Measurements from ENCODE around the gene FAM20C.

Gene FAM20C

GRCh38 chr7:303884-304573 lies 111.7 kb downstream of the FAM20C start:
- no peak for DNase-seq (ENCODE audit: low read depth)
- TF ChIP-seq, protein P1, sequence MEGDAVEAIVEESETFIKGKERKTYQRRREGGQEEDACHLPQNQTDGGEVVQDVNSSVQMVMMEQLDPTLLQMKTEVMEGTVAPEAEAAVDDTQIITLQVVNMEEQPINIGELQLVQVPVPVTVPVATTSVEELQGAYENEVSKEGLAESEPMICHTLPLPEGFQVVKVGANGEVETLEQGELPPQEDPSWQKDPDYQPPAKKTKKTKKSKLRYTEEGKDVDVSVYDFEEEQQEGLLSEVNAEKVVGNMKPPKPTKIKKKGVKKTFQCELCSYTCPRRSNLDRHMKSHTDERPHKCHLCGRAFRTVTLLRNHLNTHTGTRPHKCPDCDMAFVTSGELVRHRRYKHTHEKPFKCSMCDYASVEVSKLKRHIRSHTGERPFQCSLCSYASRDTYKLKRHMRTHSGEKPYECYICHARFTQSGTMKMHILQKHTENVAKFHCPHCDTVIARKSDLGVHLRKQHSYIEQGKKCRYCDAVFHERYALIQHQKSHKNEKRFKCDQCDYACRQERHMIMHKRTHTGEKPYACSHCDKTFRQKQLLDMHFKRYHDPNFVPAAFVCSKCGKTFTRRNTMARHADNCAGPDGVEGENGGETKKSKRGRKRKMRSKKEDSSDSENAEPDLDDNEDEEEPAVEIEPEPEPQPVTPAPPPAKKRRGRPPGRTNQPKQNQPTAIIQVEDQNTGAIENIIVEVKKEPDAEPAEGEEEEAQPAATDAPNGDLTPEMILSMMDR (IDR thresholded peaks at IDR 0.05; ENCODE audit: low read length, missing control alignments): no peak
- H3K4me3 ChIP-seq (replicated peaks; ENCODE audit: low read depth, low read length): no peak overlapping the region

DNA sequence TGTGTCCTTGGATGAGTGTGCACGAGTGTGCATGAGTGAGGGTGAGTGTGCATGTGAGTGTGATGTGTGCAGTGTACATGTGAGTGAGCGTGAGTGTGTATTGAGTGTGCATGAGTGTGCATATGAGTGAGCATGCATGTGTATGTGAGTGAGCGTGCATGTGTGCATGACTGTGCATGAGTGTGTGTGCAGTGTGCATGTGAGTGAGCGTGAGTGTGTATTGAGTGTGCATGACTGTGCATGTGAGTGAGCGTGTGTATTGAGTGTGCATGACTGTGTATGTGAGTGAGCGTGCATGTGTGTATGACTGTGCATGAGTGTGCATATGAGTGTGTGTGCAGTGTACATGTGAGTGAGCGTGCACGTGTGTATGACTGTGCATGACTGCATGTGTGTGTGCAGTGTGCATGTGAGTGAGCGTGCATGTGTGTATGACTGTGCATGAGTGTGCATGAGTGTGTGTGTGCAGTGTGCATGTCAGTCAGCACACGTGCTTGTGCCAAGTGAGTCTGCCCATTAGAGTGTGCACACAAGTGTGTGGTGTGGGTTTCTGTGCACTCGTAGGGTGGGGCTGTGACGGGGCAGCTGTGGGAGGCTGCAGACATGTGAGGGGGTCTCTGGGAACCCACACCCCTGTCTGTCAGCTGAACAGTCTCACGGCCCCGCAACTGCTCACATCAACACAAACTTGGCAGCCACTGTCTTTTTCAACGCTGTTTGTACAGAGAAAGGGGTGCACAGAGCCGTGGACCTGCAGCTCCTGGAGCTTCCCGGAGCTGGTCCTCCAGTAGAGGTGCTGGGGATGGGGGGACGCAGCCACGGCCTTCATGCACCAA lies 112.4 kb downstream of the FAM20C start:
- DNase-seq (ENCODE audit: low read depth): no peak
- TF ChIP-seq, protein P1 (IDR thresholded peaks at IDR 0.05; ENCODE audit: low read length, missing control alignments): no peak
- no peak overlapping the region for H3K4me3 ChIP-seq (replicated peaks; ENCODE audit: low read depth, low read length)

- no peak overlapping the region for H3K4me3 ChIP-seq (replicated peaks; ENCODE audit: low read depth, low read length)
- no peak for DNase-seq (ENCODE audit: low read depth)
- TF ChIP-seq, protein P1 (IDR thresholded peaks at IDR 0.05; ENCODE audit: low read length, missing control alignments): no peak
Measured at GRCh38 chr7:305410-306151, 113.2 kb downstream of the FAM20C start.

DNA sequence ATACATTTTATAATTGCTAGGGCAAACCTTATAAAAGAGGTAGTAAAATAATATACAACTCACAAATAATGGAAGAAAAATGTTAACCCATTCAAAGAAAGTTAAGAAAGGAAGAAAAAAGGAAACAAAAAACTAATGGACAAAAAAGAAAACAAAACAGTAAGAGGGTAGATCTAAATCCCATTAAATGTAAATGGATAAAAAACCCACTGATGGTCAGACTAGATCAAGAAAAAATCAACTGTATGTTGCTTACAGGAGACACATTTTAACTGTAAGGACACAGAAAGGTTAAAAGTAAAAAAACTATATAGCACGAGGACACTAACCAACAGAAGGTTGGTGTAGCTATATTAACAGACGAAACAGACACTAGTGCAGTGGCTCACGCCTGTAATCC lies 115.6 kb downstream of the FAM20C start:
- TF ChIP-seq, protein P1 (IDR thresholded peaks at IDR 0.05; ENCODE audit: low read length, missing control alignments): no peak
- no peak for DNase-seq (ENCODE audit: low read depth)
- no peak overlapping the region for H3K4me3 ChIP-seq (replicated peaks; ENCODE audit: low read depth, low read length)

DNA sequence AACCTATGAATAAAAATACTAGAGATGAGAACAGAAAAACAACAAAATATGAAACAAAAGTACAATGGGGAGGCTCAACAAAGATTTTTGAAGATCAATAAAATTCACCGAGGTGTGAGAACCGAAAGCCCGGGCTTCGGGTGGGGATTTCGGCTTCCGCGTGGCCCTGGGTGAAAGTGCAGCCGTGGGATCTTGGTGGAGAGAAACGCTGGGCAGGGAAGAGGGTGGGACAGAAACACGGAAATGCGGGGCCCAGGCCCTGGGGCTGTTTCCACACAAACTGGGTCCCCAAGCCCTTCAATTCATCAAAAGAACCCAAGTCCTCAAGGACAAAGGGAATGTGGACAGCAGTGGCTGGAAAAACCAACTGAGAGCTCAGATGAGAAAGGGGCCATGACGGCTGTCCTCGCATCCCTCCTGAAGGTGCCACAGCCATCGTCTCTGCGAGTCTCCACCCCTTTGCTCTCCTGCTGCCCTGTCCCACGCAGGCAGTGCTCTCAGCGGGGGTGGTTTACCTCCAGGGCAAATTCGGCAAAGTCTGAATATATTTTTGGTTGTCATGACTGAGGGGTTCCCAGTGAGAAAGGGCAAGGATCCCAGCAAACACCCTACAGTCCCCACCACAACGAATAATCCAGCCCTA lies 117.3 kb downstream of the FAM20C start:
- no peak overlapping the region for H3K4me3 ChIP-seq (replicated peaks; ENCODE audit: low read depth, low read length)
- DNase-seq (ENCODE audit: low read depth): no peak
- TF ChIP-seq, protein P1 (IDR thresholded peaks at IDR 0.05; ENCODE audit: low read length, missing control alignments): no peak

Data from fibroblast of pulmonary artery (primary cell).